Tibial artery (tissue), 4 donors: Measurements from ENCODE around the gene FBXL7.
A peak's percentile ranks its signal among the peaks of the same experiment; 100 is the strongest.

ENCODE experiments used
- DNase-seq, 2 donors: peaks; one replicate each; pipeline ENCODE4 v3.0.0-alpha.2; 2019
- H3K27ac ChIP-seq, 2 donors: fragments of 200-600 bp; sonication (generic) in 1 of 2; 1 replicate in 1 of 2; 2 replicates in 1 of 2; pipeline ENCODE4 v1.5.1; 2018 to 2019; ENCODE audit warnings: mild to moderate bottlenecking in 1 of 2
- H3K27me3 ChIP-seq, 2 donors: fragments of 200-600 bp; sonication (generic) in 1 of 2; one replicate each; pipeline versions ENCODE4 v1.5.1 to v1.6.0; 2016 to 2019
- H3K36me3 ChIP-seq, 3 donors: fragments of 200-600 bp; sonication (generic) in 2 of 3; one replicate each; pipeline ENCODE4 v1.5.1; 2016 to 2019; ENCODE audit warnings: mild to moderate bottlenecking in 2 of 3
- H3K4me1 ChIP-seq, 4 donors: fragments of 200-600 bp; sonication (generic) in 2 of 4; 1 replicate in 3 of 4; 2 replicates in 1 of 4; pipeline ENCODE4 v1.5.1; 2016 to 2019
- H3K4me3 ChIP-seq, 2 donors: fragments of 200-600 bp; sonication (generic) in 1 of 2; 1 replicate in 1 of 2; 2 replicates in 1 of 2; pipeline ENCODE4 v1.5.1; 2018 to 2019; ENCODE audit warnings: mild to moderate bottlenecking in 2 of 2
- H3K9me3 ChIP-seq, 3 donors: fragments of 200-600 bp; sonication (generic) in 1 of 3; one replicate each; pipeline ENCODE4 v1.5.1; 2016 to 2019
- intact Hi-C: fragments of 100-400 bp; cut with DNase I; formaldehyde crosslinking; loops from one replicate; pipeline ENCODE4 v1.15.0; 2023; ENCODE audit warnings: low total_unique reads
- TF ChIP-seq, protein P1 (sequence below), 2 experiments: fragments of 200-600 bp in 1 of 2; fragments of 450-650 bp in 1 of 2; IDR thresholded peaks; one replicate each; pipeline ENCODE4 v1.5.1; 2017 to 2019; ENCODE audit warnings: antibody characterized with exemption in 2 of 2, mild to moderate bottlenecking in 1 of 2, moderate library complexity in 1 of 2

The FBXL7 gene

GRCh38 chr5:15807871-15808270, 307.9 kb downstream of the FBXL7 start:
- TF ChIP-seq, protein P1, sequence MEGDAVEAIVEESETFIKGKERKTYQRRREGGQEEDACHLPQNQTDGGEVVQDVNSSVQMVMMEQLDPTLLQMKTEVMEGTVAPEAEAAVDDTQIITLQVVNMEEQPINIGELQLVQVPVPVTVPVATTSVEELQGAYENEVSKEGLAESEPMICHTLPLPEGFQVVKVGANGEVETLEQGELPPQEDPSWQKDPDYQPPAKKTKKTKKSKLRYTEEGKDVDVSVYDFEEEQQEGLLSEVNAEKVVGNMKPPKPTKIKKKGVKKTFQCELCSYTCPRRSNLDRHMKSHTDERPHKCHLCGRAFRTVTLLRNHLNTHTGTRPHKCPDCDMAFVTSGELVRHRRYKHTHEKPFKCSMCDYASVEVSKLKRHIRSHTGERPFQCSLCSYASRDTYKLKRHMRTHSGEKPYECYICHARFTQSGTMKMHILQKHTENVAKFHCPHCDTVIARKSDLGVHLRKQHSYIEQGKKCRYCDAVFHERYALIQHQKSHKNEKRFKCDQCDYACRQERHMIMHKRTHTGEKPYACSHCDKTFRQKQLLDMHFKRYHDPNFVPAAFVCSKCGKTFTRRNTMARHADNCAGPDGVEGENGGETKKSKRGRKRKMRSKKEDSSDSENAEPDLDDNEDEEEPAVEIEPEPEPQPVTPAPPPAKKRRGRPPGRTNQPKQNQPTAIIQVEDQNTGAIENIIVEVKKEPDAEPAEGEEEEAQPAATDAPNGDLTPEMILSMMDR (IDR thresholded peaks at IDR 0.05): no peak
- peak in 1 of 2 donors; percentile 30 for DNase-seq
- peak overlapping the region in 1 of 2 donors; percentile 33 for H3K27ac ChIP-seq
- peaks cover 0 to 28% (median 10%) of the 10 kb centered on the region in 4 donors for H3K4me1 ChIP-seq
- intact Hi-C loops: no loop called here
- H3K9me3 ChIP-seq: no peaks in the 10 kb centered on the region
- H3K4me3 ChIP-seq: no peak overlapping the region
- H3K27me3 ChIP-seq: no peaks in the 10 kb centered on the region
- no peaks in the 10 kb centered on the region for H3K36me3 ChIP-seq

GRCh38 chr5:15808577-15808976, 308.6 kb downstream of the FBXL7 start:
- Histone ChIP-seq H3K4me1 (peaks cover 0 to 28% (median 10%) of the 10 kb centered on the region in 4 donors), H3K27me3 (no peaks in the 10 kb centered on the region), H3K36me3 (no peaks in the 10 kb centered on the region), H3K9me3 (no peaks in the 10 kb centered on the region), H3K27ac (peak overlapping the region in 1 of 2 donors; percentile 33), H3K4me3 (no peak overlapping the region)
- intact Hi-C loops: no loop called here
- DNase-seq: no peak
- TF ChIP-seq, protein P1 (IDR thresholded peaks at IDR 0.05): no peak

- Histone ChIP-seq H3K9me3 (no peaks in the 10 kb centered on the region), H3K27me3 (no peaks in the 10 kb centered on the region), H3K27ac (no peak overlapping the region), H3K4me1 (peaks cover 0 to 13% (median 3%) of the 10 kb centered on the region in 4 donors), H3K36me3 (no peaks in the 10 kb centered on the region), H3K4me3 (no peak overlapping the region)
- TF ChIP-seq, protein P1 (IDR thresholded peaks at IDR 0.05): no peak
- intact Hi-C loops: loop anchor here (10.0 kb wide), 1 partner anchor 705 kb away; no protein-coding TSS in a partner anchor
- no peak for DNase-seq
Observed at GRCh38 chr5:15819617-15820016, 319.6 kb downstream of the FBXL7 start.

DNA sequence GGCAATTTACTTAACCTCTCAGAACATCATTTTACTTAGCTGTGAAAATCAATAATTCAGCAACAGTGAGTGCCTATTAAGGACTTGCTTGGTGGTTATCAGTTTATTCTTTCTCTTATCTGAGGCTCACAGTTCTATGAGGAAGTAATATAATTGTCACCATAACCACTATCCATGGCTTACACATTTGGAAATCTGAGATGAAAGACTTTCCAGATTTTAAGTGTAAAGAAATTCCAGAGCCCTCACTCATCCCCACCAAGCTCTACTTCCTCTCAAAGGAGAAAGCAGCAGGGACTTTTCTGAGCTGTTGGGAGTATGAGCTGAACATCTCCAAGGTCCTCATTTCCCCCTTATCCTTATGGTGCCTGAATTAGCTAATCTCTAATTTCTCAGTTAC, 321.5 kb downstream of the FBXL7 start:
- DNase-seq: no peak
- H3K36me3 ChIP-seq: no peaks in the 10 kb centered on the region
- intact Hi-C loops: loop anchor here (10.0 kb wide), 1 partner anchor 707 kb away; no protein-coding TSS in a partner anchor
- no peak overlapping the region for H3K4me3 ChIP-seq
- TF ChIP-seq, protein P1 (IDR thresholded peaks at IDR 0.05): no peak
- peaks cover 0 to 19% (median 5%) of the 10 kb centered on the region in 4 donors for H3K4me1 ChIP-seq
- no peaks in the 10 kb centered on the region for H3K27me3 ChIP-seq
- no peaks in the 10 kb centered on the region for H3K9me3 ChIP-seq
- no peak overlapping the region for H3K27ac ChIP-seq

DNA sequence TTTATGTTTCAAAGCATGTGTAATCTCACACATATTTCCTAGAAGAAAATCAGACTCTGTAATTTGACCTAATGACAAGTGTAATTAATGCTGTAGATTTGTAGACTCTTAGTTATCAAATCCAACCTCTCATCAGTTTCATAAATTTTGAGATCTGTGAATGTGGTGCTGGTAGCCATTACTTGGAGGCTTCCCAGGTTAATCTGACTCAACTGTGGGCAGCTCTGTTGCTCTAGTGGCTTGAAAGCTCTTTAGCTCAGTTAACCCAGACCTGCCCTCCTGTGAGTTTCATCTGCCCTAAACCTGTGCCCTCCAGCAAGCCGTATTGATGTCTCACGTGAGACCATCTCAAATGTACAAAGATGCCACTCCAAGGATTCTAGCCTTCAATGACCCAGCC, 323.4 kb downstream of the FBXL7 start:
- Histone ChIP-seq H3K9me3 (no peaks in the 10 kb centered on the region), H3K27ac (no peak overlapping the region), H3K27me3 (no peaks in the 10 kb centered on the region), H3K4me3 (no peak overlapping the region), H3K4me1 (peaks cover 0 to 23% (median 5%) of the 10 kb centered on the region in 4 donors), H3K36me3 (no peaks in the 10 kb centered on the region)
- intact Hi-C loops: loop anchor here (10.0 kb wide), 1 partner anchor 709 kb away; no protein-coding TSS in a partner anchor
- TF ChIP-seq, protein P1 (IDR thresholded peaks at IDR 0.05): no peak
- no peak for DNase-seq

- no peaks in the 10 kb centered on the region for H3K27me3 ChIP-seq
- H3K9me3 ChIP-seq: no peaks in the 10 kb centered on the region
- no peak for DNase-seq
- no peaks in the 10 kb centered on the region for H3K36me3 ChIP-seq
- peaks cover 0 to 28% (median 5%) of the 10 kb centered on the region in 4 donors for H3K4me1 ChIP-seq
- H3K4me3 ChIP-seq: no peak overlapping the region
- intact Hi-C loops: loop anchor here (10.0 kb wide), 1 partner anchor 713 kb away; no protein-coding TSS in a partner anchor
- no peak overlapping the region for H3K27ac ChIP-seq
- TF ChIP-seq, protein P1 (IDR thresholded peaks at IDR 0.05): no peak
Observed at GRCh38 chr5:15827741-15828140, 327.8 kb downstream of the FBXL7 start.
